WTC11 (cell line): ENCODE measurements around the gene GALNT6.

ENCODE experiments used
- CREB1 ChIP-seq: sonication (generic); formaldehyde crosslinking; IDR thresholded peaks from 2 replicates; pipeline ENCODE4 v1.8.0; 2023; ENCODE audit warnings: mild to moderate bottlenecking, missing genetic modification reagents
- CREM ChIP-seq: sonication (generic); formaldehyde crosslinking; IDR thresholded peaks from 2 replicates; pipeline ENCODE4 v1.8.1; 2022; ENCODE audit warnings: mild to moderate bottlenecking, missing genetic modification reagents, moderate library complexity
- CTCF ChIP-seq: fragments of 200-600 bp; IDR thresholded peaks from 2 replicates; pipeline ENCODE4 v1.8.0; 2022; ENCODE audit warnings: antibody characterized with exemption
- E2F1 ChIP-seq: sonication (generic); formaldehyde crosslinking; IDR thresholded peaks from 2 replicates; pipeline ENCODE4 v1.8.0; 2022; ENCODE audit warnings: mild to moderate bottlenecking, missing genetic modification reagents
- FOXK1 ChIP-seq: sonication (generic); formaldehyde crosslinking; IDR thresholded peaks from 2 replicates; pipeline ENCODE4 v1.8.0; 2022; ENCODE audit warnings: mild to moderate bottlenecking, moderate library complexity, missing genetic modification reagents
- KAT7 ChIP-seq: sonication (generic); formaldehyde crosslinking; IDR thresholded peaks from 2 replicates; pipeline ENCODE4 v1.8.1; 2023; ENCODE audit warnings: missing genetic modification reagents, mild to moderate bottlenecking, borderline replicate concordance
- MAX ChIP-seq: sonication (generic); formaldehyde crosslinking; IDR thresholded peaks from 2 replicates; pipeline ENCODE4 v1.8.0; 2022; ENCODE audit warnings: mild to moderate bottlenecking, missing genetic modification reagents
- SOX15 ChIP-seq: fragments of 250-450 bp; sonication (Bioruptor Pico); IDR thresholded peaks from 2 replicates; pipeline ENCODE4 v1.9.0; 2021; ENCODE audit warnings: mild to moderate bottlenecking
- TEAD4 ChIP-seq: sonication (generic); formaldehyde crosslinking; IDR thresholded peaks from 2 replicates; pipeline ENCODE4 v1.8.0; 2022; ENCODE audit warnings: mild to moderate bottlenecking, missing genetic modification reagents
- USF2 ChIP-seq: sonication (generic); formaldehyde crosslinking; IDR thresholded peaks from 2 replicates; pipeline ENCODE4 v1.8.1; 2023; ENCODE audit warnings: mild to moderate bottlenecking, missing genetic modification reagents, moderate library complexity
- ZMAT4 ChIP-seq: fragments of 250-450 bp; sonication (Bioruptor Pico); IDR thresholded peaks from 2 replicates; pipeline ENCODE4 v1.9.0; 2021; ENCODE audit warnings: mild to moderate bottlenecking

GRCh38 chr12:51320311-51320694, 70.9 kb downstream of the GALNT6 start:
- TF ChIP-seq KAT7 (no peak), CTCF (no peak), FOXK1 (CRISPR knock-in tag) (no peak), E2F1 (CRISPR knock-in tag) (no peak), MAX (CRISPR knock-in tag) (no peak; the same call in 1 of the 2 replicates), ZMAT4 (no peak), CREB1 (CRISPR knock-in tag) (no peak), TEAD4 (CRISPR knock-in tag) (no peak), CREM (CRISPR knock-in tag) (no peak), USF2 (CRISPR knock-in tag) (no peak), SOX15 (CRISPR knock-in tag) (no peak)
